Measurements from ENCODE around the gene MROH9. TPM values are rescaled to one million over a fixed set of nuclear protein-coding genes. Genes with fewer than 3 reads are reported as not detected.

The MROH9 gene
- total and polyA plus RNA-seq, 4 donors: 0.10 to 0.39 TPM; not detected in 2

GRCh38 chr1:170993151-170993550, 57.8 kb downstream of the MROH9 start:
- no peaks in the 10 kb centered on the region for H3K27me3 ChIP-seq (ENCODE audit: control insufficient read depth in 1 of 2, insufficient read depth in 2 of 2, low read length in 1 of 2)
- H3K4me3 ChIP-seq (ENCODE audit: low read length in 2 of 2): no peak overlapping the region
- ATAC-seq (ENCODE audit: low FRiP score) (no peak), DNase-seq (no peak)
- H3K27ac ChIP-seq (ENCODE audit: low read depth in 1 of 2, low read length in 2 of 2): no peak overlapping the region
- H3K36me3 ChIP-seq (ENCODE audit: control insufficient read depth in 1 of 2, insufficient read depth in 2 of 2, low read length in 1 of 2): no peaks in the 10 kb centered on the region
- intact Hi-C loops (cut with DNase I): no loop called here
- no peaks in the 10 kb centered on the region for H3K4me1 ChIP-seq (ENCODE audit: control insufficient read depth in 1 of 2, insufficient read depth in 2 of 2, low read length in 2 of 2)
- H3K9me3 ChIP-seq (ENCODE audit: control insufficient read depth, low read length): no peaks in the 10 kb centered on the region

GRCh38 chr1:170993717-170994116, 58.4 kb downstream of the MROH9 start:
- 94 to 98% methylated on average over 1 of the region's 1 CpG for WGBS, 2 donors
- intact Hi-C loops (cut with DNase I): no loop called here
- no peak for DNase-seq

GRCh38 chr1:171014880-171015279, 79.5 kb downstream of the MROH9 start:
- Histone ChIP-seq H3K27ac (ENCODE audit: low read depth in 1 of 2, low read length in 2 of 2) (no peak overlapping the region), H3K36me3 (ENCODE audit: control insufficient read depth in 1 of 2, insufficient read depth in 2 of 2, low read length in 1 of 2) (no peaks in the 10 kb centered on the region), H3K9me3 (ENCODE audit: control insufficient read depth, low read length) (no peaks in the 10 kb centered on the region), H3K4me1 (ENCODE audit: control insufficient read depth in 1 of 2, insufficient read depth in 2 of 2, low read length in 2 of 2) (no peaks in the 10 kb centered on the region), H3K4me3 (ENCODE audit: low read length in 2 of 2) (no peak overlapping the region), H3K27me3 (ENCODE audit: control insufficient read depth in 1 of 2, insufficient read depth in 2 of 2, low read length in 1 of 2) (no peaks in the 10 kb centered on the region)
- DNase-seq: no peak
- no peak for ATAC-seq (ENCODE audit: low FRiP score)
- WGBS, 2 donors: 61 to 72% methylated on average over 4 of the region's 4 CpGs
- intact Hi-C loops (cut with DNase I): no loop called here

More at GRCh38 chr1:170993717-170994116, 58.4 kb downstream of the MROH9 start:
- H3K4me1 ChIP-seq (ENCODE audit: control insufficient read depth in 1 of 2, insufficient read depth in 2 of 2, low read length in 2 of 2): no peaks in the 10 kb centered on the region
- no peaks in the 10 kb centered on the region for H3K9me3 ChIP-seq (ENCODE audit: control insufficient read depth, low read length)
- no peaks in the 10 kb centered on the region for H3K27me3 ChIP-seq (ENCODE audit: control insufficient read depth in 1 of 2, insufficient read depth in 2 of 2, low read length in 1 of 2)
- ATAC-seq (ENCODE audit: low FRiP score): no peak
- no peak overlapping the region for H3K4me3 ChIP-seq (ENCODE audit: low read length in 2 of 2)
- no peaks in the 10 kb centered on the region for H3K36me3 ChIP-seq (ENCODE audit: control insufficient read depth in 1 of 2, insufficient read depth in 2 of 2, low read length in 1 of 2)
- H3K27ac ChIP-seq (ENCODE audit: low read depth in 1 of 2, low read length in 2 of 2): no peak overlapping the region

- ATAC-seq (ENCODE audit: low FRiP score): no peak
- no peaks in the 10 kb centered on the region for H3K9me3 ChIP-seq (ENCODE audit: control insufficient read depth, low read length)
- intact Hi-C loops (cut with DNase I): no loop called here
- no peak for DNase-seq
- no peaks in the 10 kb centered on the region for H3K4me1 ChIP-seq (ENCODE audit: control insufficient read depth in 1 of 2, insufficient read depth in 2 of 2, low read length in 2 of 2)
- no peak overlapping the region for H3K27ac ChIP-seq (ENCODE audit: low read depth in 1 of 2, low read length in 2 of 2)
- H3K36me3 ChIP-seq (ENCODE audit: control insufficient read depth in 1 of 2, insufficient read depth in 2 of 2, low read length in 1 of 2): no peaks in the 10 kb centered on the region
- no peak overlapping the region for H3K4me3 ChIP-seq (ENCODE audit: low read length in 2 of 2)
- 87 to 88% methylated on average over 2 of the region's 2 CpGs for WGBS, 2 donors
- H3K27me3 ChIP-seq (ENCODE audit: control insufficient read depth in 1 of 2, insufficient read depth in 2 of 2, low read length in 1 of 2): no peaks in the 10 kb centered on the region
Measured at GRCh38 chr1:171017426-171017825, 82.1 kb downstream of the MROH9 start.

GRCh38 chr1:171019971-171020370, 84.6 kb downstream of the MROH9 start:
- intact Hi-C loops (cut with DNase I): no loop called here
- ATAC-seq (ENCODE audit: low FRiP score): no peak

GRCh38 chr1:171032822-171033702, 97.7 kb downstream of the MROH9 start:
- Histone ChIP-seq H3K4me1 (ENCODE audit: control insufficient read depth in 1 of 2, insufficient read depth in 2 of 2, low read length in 2 of 2) (no peaks in the 10 kb centered on the region), H3K36me3 (ENCODE audit: control insufficient read depth in 1 of 2, insufficient read depth in 2 of 2, low read length in 1 of 2) (no peaks in the 10 kb centered on the region), H3K27me3 (ENCODE audit: control insufficient read depth in 1 of 2, insufficient read depth in 2 of 2, low read length in 1 of 2) (no peaks in the 10 kb centered on the region), H3K27ac (ENCODE audit: low read depth in 1 of 2, low read length in 2 of 2) (no peak overlapping the region), H3K9me3 (ENCODE audit: control insufficient read depth, low read length) (peaks cover 1% of the 10 kb centered on the region), H3K4me3 (ENCODE audit: low read length in 2 of 2) (no peak overlapping the region)
- WGBS, 2 donors: 46 to 53% methylated on average over 14 of the region's 14 CpGs
- no peak for ATAC-seq (ENCODE audit: low FRiP score)
- DNase-seq: no peak
- intact Hi-C loops (cut with DNase I): no loop called here

More at GRCh38 chr1:171019971-171020370, 84.6 kb downstream of the MROH9 start:
- H3K4me3 ChIP-seq (ENCODE audit: low read length in 2 of 2): no peak overlapping the region
- H3K36me3 ChIP-seq (ENCODE audit: control insufficient read depth in 1 of 2, insufficient read depth in 2 of 2, low read length in 1 of 2): no peaks in the 10 kb centered on the region
- H3K27ac ChIP-seq (ENCODE audit: low read depth in 1 of 2, low read length in 2 of 2): no peak overlapping the region
- no peaks in the 10 kb centered on the region for H3K27me3 ChIP-seq (ENCODE audit: control insufficient read depth in 1 of 2, insufficient read depth in 2 of 2, low read length in 1 of 2)
- DNase-seq: no peak
- H3K4me1 ChIP-seq (ENCODE audit: control insufficient read depth in 1 of 2, insufficient read depth in 2 of 2, low read length in 2 of 2): no peaks in the 10 kb centered on the region
- WGBS, 2 donors: 36 to 45% methylated on average over 4 of the region's 4 CpGs
- H3K9me3 ChIP-seq (ENCODE audit: control insufficient read depth, low read length): no peaks in the 10 kb centered on the region

GRCh38 chr1:171037626-171038025, 102.3 kb downstream of the MROH9 start:
- H3K36me3 ChIP-seq (ENCODE audit: control insufficient read depth in 1 of 2, insufficient read depth in 2 of 2, low read length in 1 of 2): no peaks in the 10 kb centered on the region
- no peaks in the 10 kb centered on the region for H3K9me3 ChIP-seq (ENCODE audit: control insufficient read depth, low read length)
- DNase-seq: no peak
- H3K4me3 ChIP-seq (ENCODE audit: low read length in 2 of 2): no peak overlapping the region
- ATAC-seq (ENCODE audit: low FRiP score): no peak
- H3K27me3 ChIP-seq (ENCODE audit: control insufficient read depth in 1 of 2, insufficient read depth in 2 of 2, low read length in 1 of 2): no peaks in the 10 kb centered on the region
- no peaks in the 10 kb centered on the region for H3K4me1 ChIP-seq (ENCODE audit: control insufficient read depth in 1 of 2, insufficient read depth in 2 of 2, low read length in 2 of 2)
- WGBS, 2 donors: 39 to 47% methylated on average over 1 of the region's 1 CpG
- intact Hi-C loops (cut with DNase I): no loop called here
- no peak overlapping the region for H3K27ac ChIP-seq (ENCODE audit: low read depth in 1 of 2, low read length in 2 of 2)

- intact Hi-C loops (cut with DNase I): no loop called here
- H3K36me3 ChIP-seq (ENCODE audit: control insufficient read depth in 1 of 2, insufficient read depth in 2 of 2, low read length in 1 of 2): no peaks in the 10 kb centered on the region
- no peak for ATAC-seq (ENCODE audit: low FRiP score)
- H3K4me3 ChIP-seq (ENCODE audit: low read length in 2 of 2): no peak overlapping the region
- no peak for DNase-seq
- H3K27ac ChIP-seq (ENCODE audit: low read depth in 1 of 2, low read length in 2 of 2): no peak overlapping the region
- no peaks in the 10 kb centered on the region for H3K4me1 ChIP-seq (ENCODE audit: control insufficient read depth in 1 of 2, insufficient read depth in 2 of 2, low read length in 2 of 2)
- H3K27me3 ChIP-seq (ENCODE audit: control insufficient read depth in 1 of 2, insufficient read depth in 2 of 2, low read length in 1 of 2): no peaks in the 10 kb centered on the region
- H3K9me3 ChIP-seq (ENCODE audit: control insufficient read depth, low read length): no peaks in the 10 kb centered on the region
Measured at GRCh38 chr1:171038284-171038683, 103.0 kb downstream of the MROH9 start.

GRCh38 chr1:171048014-171048413, 112.7 kb downstream of the MROH9 start:
- intact Hi-C loops (cut with DNase I): no loop called here
- no peak overlapping the region for H3K4me3 ChIP-seq (ENCODE audit: low read length in 2 of 2)
- H3K4me1 ChIP-seq (ENCODE audit: control insufficient read depth in 1 of 2, insufficient read depth in 2 of 2, low read length in 2 of 2): no peaks in the 10 kb centered on the region
- no peaks in the 10 kb centered on the region for H3K27me3 ChIP-seq (ENCODE audit: control insufficient read depth in 1 of 2, insufficient read depth in 2 of 2, low read length in 1 of 2)
- 76 to 85% methylated on average over 2 of the region's 2 CpGs for WGBS, 2 donors
- H3K27ac ChIP-seq (ENCODE audit: low read depth in 1 of 2, low read length in 2 of 2): no peak overlapping the region
- H3K9me3 ChIP-seq (ENCODE audit: control insufficient read depth, low read length): peaks cover 4% of the 10 kb centered on the region
- H3K36me3 ChIP-seq (ENCODE audit: control insufficient read depth in 1 of 2, insufficient read depth in 2 of 2, low read length in 1 of 2): no peaks in the 10 kb centered on the region
- DNase-seq (no peak), ATAC-seq (ENCODE audit: low FRiP score) (no peak)

Data from aorta (tissue), 5 donors.